NCI-H69 (cell line): Measurements from ENCODE around the gene GOLGA8O.
"Not testable (repeated sequence)": the region's sequence is repeated elsewhere in the genome, so short reads cannot be mapped to it uniquely, and the experiment has no call there.

ENCODE experiments used
- DNase-seq: peaks from one replicate; lab custom pipeline; 2025; lab: John Stamatoyannopoulos, UW

Gene GOLGA8O

GRCh38 chr15:32455534-32455933 is at the start of gene GOLGA8O:
Gene GOLGA8O (minus strand): TSS chr15:32455634. CDS start chr15:32455536, 98 bp downstream.
- DNase-seq: not testable (repeated sequence)

GRCh38 chr15:32504152-32504811 is 48.8 kb upstream of the GOLGA8O start:
- not testable (repeated sequence) for DNase-seq

GRCh38 chr15:32502946-32503345 is 47.5 kb upstream of the GOLGA8O start:
- DNase-seq: not testable (repeated sequence)

- DNase-seq: not testable (repeated sequence)
Observed at GRCh38 chr15:32492768-32493167, 37.3 kb upstream of the GOLGA8O start.

- DNase-seq: not testable (repeated sequence)
Observed at GRCh38 chr15:32486474-32486873, 31.0 kb upstream of the GOLGA8O start.

GRCh38 chr15:32483377-32483776 is 27.9 kb upstream of the GOLGA8O start:
- not testable (repeated sequence) for DNase-seq

GRCh38 chr15:32481683-32482082 is 26.2 kb upstream of the GOLGA8O start:
- DNase-seq: not testable (repeated sequence)

GRCh38 chr15:32468076-32468475 is 12.6 kb upstream of the GOLGA8O start:
- DNase-seq: not testable (repeated sequence)

- not testable (repeated sequence) for DNase-seq
Observed at GRCh38 chr15:32440445-32440977, 14.9 kb downstream of the GOLGA8O start.

- DNase-seq: not testable (repeated sequence)
Observed at GRCh38 chr15:32434102-32434963, 21.1 kb downstream of the GOLGA8O start.

GRCh38 chr15:32427635-32428034 is 27.8 kb downstream of the GOLGA8O start:
- not testable (repeated sequence) for DNase-seq

GRCh38 chr15:32426511-32426910 is 28.9 kb downstream of the GOLGA8O start:
- DNase-seq: not testable (repeated sequence)

GRCh38 chr15:32407903-32408302 is 47.5 kb downstream of the GOLGA8O start:
- DNase-seq: not testable (repeated sequence)

- not testable (repeated sequence) for DNase-seq
Observed at GRCh38 chr15:32403192-32403591, 52.2 kb downstream of the GOLGA8O start, which contains the start of gene GOLGA8K. Gene GOLGA8K (minus strand): TSS chr15:32403292. CDS start chr15:32403194, 98 bp downstream.

GRCh38 chr15:32396522-32396921 is 58.9 kb downstream of the GOLGA8O start:
- DNase-seq: not testable (repeated sequence)
